H9 (cell line): ENCODE results near the gene HSPA8. TPM values are rescaled to one million over a fixed set of nuclear protein-coding genes. Genes with fewer than 3 reads are reported as not detected.

Experiments
- DNase-seq: peaks from one replicate; pipeline ENCODE4 v3.0.0-alpha.2; 2017
- H2AFZ ChIP-seq: one replicate; pipeline ENCODE4 v1.6.1; 2013; ENCODE audit warnings: mild to moderate bottlenecking, low read length, control low read depth, moderate library complexity
- H2AK5ac ChIP-seq: 2 replicates; pipeline ENCODE4 v1.6.1; 2013; ENCODE audit warnings: low read length, control low read depth, mixed read lengths; ENCODE audit not compliant: insufficient read length
- H2BK120ac ChIP-seq: one replicate; pipeline ENCODE4 v1.6.1; 2013; ENCODE audit warnings: low read depth, mild to moderate bottlenecking, low read length, control low read depth, inconsistent platforms; ENCODE audit not compliant: poor library complexity, severe bottlenecking
- H2BK12ac ChIP-seq: 2 replicates; pipeline ENCODE4 v1.6.1; 2013; ENCODE audit warnings: low read length, control low read depth, mixed read lengths, low read depth; ENCODE audit not compliant: insufficient read length
- H2BK15ac ChIP-seq: 2 replicates; pipeline ENCODE4 v1.6.1; 2013; ENCODE audit warnings: low read depth, low read length, control low read depth
- H2BK20ac ChIP-seq: one replicate; pipeline ENCODE4 v1.6.1; 2013; ENCODE audit warnings: low read depth, mild to moderate bottlenecking, low read length, control low read depth, inconsistent platforms; ENCODE audit not compliant: poor library complexity, severe bottlenecking
- H2BK5ac ChIP-seq: 2 replicates; pipeline ENCODE4 v1.6.1; 2013; ENCODE audit warnings: low read length, control low read depth, mixed read lengths; ENCODE audit not compliant: insufficient read length
- H3K14ac ChIP-seq: 2 replicates; pipeline ENCODE4 v1.6.1; 2013; ENCODE audit warnings: low read length, control low read depth; ENCODE audit not compliant: insufficient read depth
- H3K18ac ChIP-seq: 2 replicates; pipeline ENCODE4 v1.6.1; 2013; ENCODE audit warnings: low read depth, mild to moderate bottlenecking, mixed read lengths, low read length, control low read depth; ENCODE audit not compliant: insufficient read length
- H3K23ac ChIP-seq: 2 replicates; pipeline ENCODE4 v1.6.1; 2013; ENCODE audit warnings: low read length, control low read depth, mixed read lengths, low read depth; ENCODE audit not compliant: insufficient read length
- H3K23me2 ChIP-seq: 2 replicates; pipeline ENCODE4 v1.6.1; 2013; ENCODE audit warnings: low read depth, mild to moderate bottlenecking, mixed read lengths, low read length, control low read depth; ENCODE audit not compliant: insufficient read length, poor library complexity, severe bottlenecking
- H3K27ac ChIP-seq: 2 replicates; pipeline ENCODE4 v1.5.1; 2013; ENCODE audit warnings: low read length, control low read depth, mixed read lengths, low read depth; ENCODE audit not compliant: insufficient read length
- H3K27me3 ChIP-seq: 2 replicates; pipeline ENCODE4 v1.6.1; 2013; ENCODE audit warnings: low read length, control low read depth, inconsistent platforms; ENCODE audit not compliant: insufficient read depth
- H3K4ac ChIP-seq: 2 replicates; pipeline ENCODE4 v1.6.1; 2013; ENCODE audit warnings: low read depth, mild to moderate bottlenecking, control low read depth, inconsistent platforms, low read length, moderate library complexity
- H3K4me1 ChIP-seq: 2 replicates; pipeline ENCODE4 v1.6.1; 2013; ENCODE audit warnings: low read length, control low read depth, inconsistent platforms; ENCODE audit not compliant: insufficient read depth
- H3K4me2 ChIP-seq: 2 replicates; pipeline ENCODE4 v1.6.1; 2013; ENCODE audit warnings: low read length, control low read depth, mixed read lengths; ENCODE audit not compliant: insufficient read length, insufficient read depth
- H3K56ac ChIP-seq: 2 replicates; pipeline ENCODE4 v1.6.1; 2013; ENCODE audit warnings: low read depth, mild to moderate bottlenecking, mixed read lengths, low read length, control low read depth; ENCODE audit not compliant: insufficient read length
- H3K79me1 ChIP-seq: 2 replicates; pipeline ENCODE4 v1.6.1; 2013; ENCODE audit warnings: low read depth, mild to moderate bottlenecking, moderate library complexity, low read length, control low read depth, inconsistent platforms; ENCODE audit not compliant: insufficient read depth, poor library complexity, severe bottlenecking
- H3K79me2 ChIP-seq: 2 replicates; pipeline ENCODE4 v1.6.1; 2013; ENCODE audit warnings: low read length, control low read depth, inconsistent platforms; ENCODE audit not compliant: insufficient read depth
- H3K9ac ChIP-seq: 2 replicates; pipeline ENCODE4 v1.6.1; 2013; ENCODE audit warnings: low read length, control low read depth, mixed read lengths; ENCODE audit not compliant: insufficient read length; ENCODE audit errors: extremely low read depth
- H3K9me3 ChIP-seq: one replicate; pipeline ENCODE4 v1.6.1; 2013; ENCODE audit warnings: low read depth, low read length, inconsistent platforms; ENCODE audit not compliant: control insufficient read depth
- H3T11ph ChIP-seq: one replicate; pipeline ENCODE4 v1.6.1; 2013; ENCODE audit warnings: mild to moderate bottlenecking, low read length, control low read depth, inconsistent platforms
- H4K20me1 ChIP-seq: one replicate; pipeline ENCODE4 v1.6.1; 2013; ENCODE audit not compliant: control insufficient read depth, insufficient read length, insufficient read depth
- H4K5ac ChIP-seq: 2 replicates; pipeline ENCODE4 v1.6.1; 2013; ENCODE audit warnings: low read depth, mild to moderate bottlenecking, mixed read lengths, low read length, control low read depth; ENCODE audit not compliant: insufficient read length
- H4K8ac ChIP-seq: replicated peaks from 2 replicates; pipeline ENCODE4 v1.6.1; 2013; ENCODE audit warnings: low read length, control low read depth, mixed read lengths, low read depth; ENCODE audit not compliant: insufficient read length
- H4K91ac ChIP-seq: 2 replicates; pipeline ENCODE4 v1.6.1; 2013; ENCODE audit warnings: low read depth, mild to moderate bottlenecking, moderate library complexity, mixed read lengths, low read length, control low read depth; ENCODE audit not compliant: insufficient read length
- H3K27ac Mint-ChIP-seq, 3 experiments: 2 replicates in 2 of 3; 3 replicates in 1 of 3; pipeline ENCODE4 v1.8.0; 2020 to 2021; ENCODE audit warnings: mixed read lengths in 3 of 3, mild to moderate bottlenecking in 1 of 3, moderate library complexity in 1 of 3
- H3K27me3 Mint-ChIP-seq: 2 replicates; pipeline ENCODE4 v1.8.0; 2021; ENCODE audit warnings: low read depth, mild to moderate bottlenecking, moderate library complexity, mixed read lengths
- H3K36me3 Mint-ChIP-seq, 3 experiments: 2 replicates in 2 of 3; 3 replicates in 1 of 3; pipeline ENCODE4 v1.8.0; 2020 to 2021; ENCODE audit warnings: low read depth in 3 of 3, mixed read lengths in 3 of 3; ENCODE audit not compliant: insufficient read depth in 1 of 3
- H3K4me1 Mint-ChIP-seq, 2 experiments: 2 replicates each; pipeline ENCODE4 v1.8.0; 2020; ENCODE audit warnings: mixed read lengths in 2 of 2
- H3K4me3 Mint-ChIP-seq, 2 experiments: 2 replicates in 1 of 2; 3 replicates in 1 of 2; pipeline ENCODE4 v1.8.0; 2020 to 2021; ENCODE audit warnings: mild to moderate bottlenecking in 2 of 2, mixed read lengths in 2 of 2, moderate library complexity in 1 of 2
- H3K9me3 Mint-ChIP-seq, 2 experiments: 2 replicates in 1 of 2; 3 replicates in 1 of 2; pipeline ENCODE4 v1.8.0; 2020; ENCODE audit warnings: mild to moderate bottlenecking in 2 of 2, mixed read lengths in 2 of 2, moderate library complexity in 1 of 2
- CTCF ChIP-seq: fragments of 200-600 bp; sonication (generic); conservative IDR thresholded peaks from 3 replicates; pipeline ENCODE4 v1.8.0; 2021; ENCODE audit warnings: antibody characterized with exemption, mild to moderate bottlenecking
- WGBS: extraction: QIAGEN DNeasy Blood & Tissue Kit; methylation state at CpG from one replicate; pipeline ENCODE4 v1.1.7; 2013; ENCODE audit warnings: missing lambda C conversion rate, low lambda C conversion rate, mixed read lengths; ENCODE audit not compliant: insufficient read length; ENCODE audit errors: extremely low coverage; 5-methylcytosine and 5-hydroxymethylcytosine counted together
- total RNA-seq: library from RNA; stranded (reverse); gene quantifications from 2 replicates; pipeline ENCODE4 v1.2.1, GENCODE V29; 2021

Gene HSPA8
- total RNA-seq, 1 experiment from 2014 or later = 2,160 TPM

DNA sequence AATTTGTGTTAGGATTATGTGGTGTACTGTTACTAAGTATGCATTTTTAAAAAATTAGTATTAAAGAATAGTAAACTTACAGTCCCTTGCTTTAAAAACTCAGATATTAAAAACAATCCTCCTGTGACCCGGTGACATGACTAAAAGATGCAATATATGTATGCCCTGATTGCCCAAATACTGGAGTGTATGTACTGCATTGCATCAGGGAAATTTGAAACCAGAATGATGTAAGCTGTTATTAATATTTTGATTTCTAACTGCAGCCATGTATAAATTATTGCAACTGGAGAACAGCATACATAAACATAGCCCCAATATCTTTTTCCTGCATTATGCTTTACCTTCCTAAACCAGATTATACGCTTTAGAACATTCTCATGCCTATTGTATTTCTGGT, 3.7 kb upstream of the HSPA8 start:
- no peak overlapping the region for H3K18ac ChIP-seq
- no peak overlapping the region for H2AK5ac ChIP-seq
- H2BK20ac ChIP-seq = no peak overlapping the region
- no peak overlapping the region for H2AFZ ChIP-seq
- no peak overlapping the region for H2BK12ac ChIP-seq
- H3K4me1 ChIP-seq = no peaks in the 10 kb centered on the region
- peaks cover 13 to 14% (median 13%) of the 10 kb centered on the region in 3 experiments for H3K36me3 Mint-ChIP-seq
- no peak overlapping the region for H3K23ac ChIP-seq
- peaks cover 15% of the 10 kb centered on the region; the same call in 1 of the 2 replicates for H3K79me2 ChIP-seq
- H3K4me2 ChIP-seq = no peak overlapping the region
- H3T11ph ChIP-seq = no peak overlapping the region
- no peak overlapping the region for H4K5ac ChIP-seq
- no peak overlapping the region for H2BK15ac ChIP-seq
- H3K23me2 ChIP-seq = peaks cover 11% of the 10 kb centered on the region
- no peak overlapping the region for H4K8ac ChIP-seq
- H3K27me3 Mint-ChIP-seq = no peaks in the 10 kb centered on the region; the same call in 1 of the 2 replicates
- H2BK5ac ChIP-seq = no peak overlapping the region
- no peak overlapping the region for H3K27ac ChIP-seq
- TF ChIP-seq CTCF = no peak
- peaks cover 24 to 32% of the 10 kb centered on the region in 2 experiments for H3K4me1 Mint-ChIP-seq
- H3K27me3 ChIP-seq = no peaks in the 10 kb centered on the region
- WGBS = no CpG with 5 or more reads among the region's 2 CpGs
- no peak for DNase-seq
- no peak overlapping the region for H2BK120ac ChIP-seq
- H3K4me3 Mint-ChIP-seq = no peak overlapping the region
- H3K9me3 ChIP-seq = no peaks in the 10 kb centered on the region
- no peak overlapping the region for H3K56ac ChIP-seq
- no peaks in the 10 kb centered on the region for H4K20me1 ChIP-seq
- H3K9me3 Mint-ChIP-seq = no peaks in the 10 kb centered on the region; a peak in 2 of 5 replicates
- no peak overlapping the region for H4K91ac ChIP-seq
- H3K14ac ChIP-seq = no peak overlapping the region
- no peak overlapping the region; a peak in 1 of 7 replicates for H3K27ac Mint-ChIP-seq
- H3K4ac ChIP-seq = no peak overlapping the region
- no peaks in the 10 kb centered on the region for H3K79me1 ChIP-seq
- H3K9ac ChIP-seq = no peak overlapping the region
